ENCODE results near the gene SCMH1.
A peak's percentile ranks its signal among the peaks of the same experiment; 100 is the strongest.

The SCMH1 gene

DNA sequence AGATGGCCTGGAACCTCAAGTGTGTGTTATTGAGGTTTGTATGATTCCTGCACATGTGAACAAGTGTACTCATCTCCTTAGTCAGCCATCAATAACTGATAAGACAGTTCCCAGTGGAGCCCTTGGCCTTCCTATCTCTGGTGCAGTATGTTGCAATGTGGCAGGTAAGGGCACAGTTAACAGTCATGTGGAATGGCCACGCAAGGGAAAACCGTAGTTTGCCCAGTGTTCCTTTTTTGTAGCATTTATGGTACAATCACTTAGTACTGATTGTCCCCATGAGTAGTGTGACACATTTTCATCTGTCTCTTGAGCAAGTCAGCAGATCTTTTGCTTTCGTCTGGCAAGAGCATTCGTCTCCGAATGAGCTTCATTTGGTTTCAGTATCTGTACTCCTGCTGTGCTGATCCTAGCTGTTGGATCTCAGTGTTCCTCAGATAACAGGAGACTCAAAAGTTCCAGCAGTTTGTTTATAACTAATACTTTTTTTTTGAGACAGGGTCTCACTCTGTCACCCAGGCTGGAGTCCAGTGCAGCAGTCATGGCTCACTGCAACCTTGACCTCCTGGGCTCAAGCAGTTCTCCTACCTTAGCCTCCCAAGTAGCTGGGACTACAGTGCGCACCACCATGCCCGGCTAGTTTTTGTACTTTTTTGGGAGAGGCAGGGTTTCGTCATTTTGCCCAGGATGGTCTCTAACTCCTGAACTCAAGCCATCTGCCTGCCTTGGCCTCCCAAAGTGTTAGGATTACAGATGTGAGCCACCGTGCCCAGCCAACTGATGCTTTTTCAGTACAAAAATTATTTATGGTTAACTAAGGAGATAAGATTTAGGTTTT, 254.4 kb downstream of the SCMH1 start:
- DNase-seq: no peak

DNA sequence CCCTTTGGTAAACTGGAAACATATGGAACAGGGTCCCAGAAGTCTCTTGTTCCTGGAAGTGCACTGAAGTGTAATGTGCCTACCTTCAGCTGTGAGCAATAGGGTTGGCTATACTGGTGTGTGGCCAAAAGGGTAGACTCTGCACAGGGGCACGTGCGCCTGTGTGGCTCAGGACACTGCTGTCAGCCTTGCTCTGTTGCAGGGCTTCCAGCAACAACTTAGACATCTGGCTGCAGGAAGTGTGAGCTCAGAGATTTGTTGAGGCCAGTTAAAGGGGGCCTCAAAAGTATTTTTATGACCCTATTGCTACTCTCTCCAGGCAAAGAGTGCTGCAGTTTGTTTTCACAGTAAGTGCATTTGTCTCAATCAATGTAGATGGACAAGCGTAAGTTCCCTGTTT, 255.2 kb downstream of the SCMH1 start:
- DNase-seq: no peak

DNA sequence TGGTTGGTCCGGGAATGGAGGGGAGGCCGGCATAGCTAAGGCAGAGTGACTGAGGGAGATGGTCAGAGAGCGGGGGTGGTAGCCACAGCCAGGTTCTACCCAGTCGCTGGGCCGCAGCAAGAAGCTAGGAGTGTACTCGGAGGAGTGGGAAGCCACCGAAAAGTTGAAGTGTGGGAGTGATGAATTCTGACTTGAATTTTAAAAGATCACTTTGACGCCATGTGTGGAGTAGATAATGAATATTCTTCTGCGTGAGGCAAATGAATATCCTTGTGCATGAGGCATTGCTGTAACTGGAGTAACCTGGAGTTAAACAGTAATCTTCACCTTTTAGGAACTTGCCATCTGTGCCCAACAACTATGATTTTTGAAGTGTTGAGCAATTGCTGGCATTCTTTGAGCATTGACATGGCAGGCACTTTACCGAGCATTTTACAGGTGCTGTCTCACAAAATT, 255.8 kb downstream of the SCMH1 start:
- no peak for DNase-seq

GRCh38 chr1:40985875-40986274, 256.2 kb downstream of the SCMH1 start:
- DNase-seq: no peak

- no peak for DNase-seq
Measured at GRCh38 chr1:40985161-40985560, 256.9 kb downstream of the SCMH1 start.

DNA sequence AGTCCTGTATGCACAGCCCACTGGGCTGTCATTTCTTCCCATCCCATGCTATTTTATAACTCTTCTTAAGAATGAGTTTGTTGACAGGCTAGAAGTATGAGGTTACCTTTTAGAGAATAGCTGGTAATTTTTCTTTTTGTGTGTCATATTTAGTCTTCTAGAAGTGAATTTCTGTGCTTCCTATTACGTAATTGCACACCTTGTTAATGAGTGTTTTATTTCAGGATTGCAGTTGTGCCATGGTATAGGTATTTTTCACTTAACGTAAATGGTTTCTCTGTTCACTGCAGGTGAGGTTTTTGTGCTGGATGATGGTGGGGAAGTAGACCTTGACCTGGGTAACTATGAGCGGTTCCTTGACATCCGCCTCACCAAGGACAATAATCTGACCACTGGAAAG, 257.6 kb downstream of the SCMH1 start:
- DNase-seq: no peak

GRCh38 chr1:40984066-40984465, 258.0 kb downstream of the SCMH1 start:
- no peak for DNase-seq

DNA sequence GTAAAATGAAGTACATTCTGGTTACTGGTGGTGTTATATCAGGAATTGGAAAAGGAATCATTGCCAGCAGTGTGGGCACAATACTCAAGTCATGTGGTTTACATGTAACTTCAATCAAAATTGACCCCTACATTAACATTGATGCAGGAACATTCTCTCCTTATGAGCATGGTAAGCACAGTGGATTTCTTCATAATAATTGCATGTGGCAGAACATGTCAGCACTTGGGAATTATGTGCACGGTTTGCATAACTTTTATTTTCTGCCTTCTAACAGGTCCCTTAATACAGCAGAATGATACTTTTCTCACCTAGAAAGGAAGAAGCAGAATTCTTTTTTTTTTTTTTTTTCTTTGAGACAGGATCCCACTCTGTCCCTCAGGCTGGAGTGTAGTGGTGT, 258.8 kb downstream of the SCMH1 start:
- DNase-seq: no peak

DNA sequence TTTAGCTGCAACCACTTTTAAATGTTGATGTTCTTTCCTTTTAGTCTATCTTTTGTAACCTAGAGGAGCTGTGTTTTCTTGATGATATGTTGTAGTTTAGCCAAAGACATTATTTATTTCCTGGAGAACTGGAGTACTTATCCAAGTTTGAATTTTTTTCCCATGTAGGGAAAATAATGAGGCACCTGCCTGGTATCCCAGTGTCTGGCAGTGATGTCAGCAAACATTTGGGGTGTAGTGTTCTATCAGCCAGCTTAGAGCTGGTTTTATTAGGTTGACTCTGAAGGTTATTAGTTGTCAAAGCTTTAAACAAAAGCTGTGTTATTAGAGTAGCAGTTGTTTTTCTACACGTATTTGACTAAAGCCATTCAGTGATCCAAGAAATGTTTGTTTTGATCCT, 259.4 kb downstream of the SCMH1 start:
- DNase-seq: no peak

GRCh38 chr1:40981691-40982448, 260.2 kb downstream of the SCMH1 start:
- no peak for DNase-seq

GRCh38 chr1:40980453-40981121, 261.5 kb downstream of the SCMH1 start:
- DNase-seq: peak; percentile 25

DNA sequence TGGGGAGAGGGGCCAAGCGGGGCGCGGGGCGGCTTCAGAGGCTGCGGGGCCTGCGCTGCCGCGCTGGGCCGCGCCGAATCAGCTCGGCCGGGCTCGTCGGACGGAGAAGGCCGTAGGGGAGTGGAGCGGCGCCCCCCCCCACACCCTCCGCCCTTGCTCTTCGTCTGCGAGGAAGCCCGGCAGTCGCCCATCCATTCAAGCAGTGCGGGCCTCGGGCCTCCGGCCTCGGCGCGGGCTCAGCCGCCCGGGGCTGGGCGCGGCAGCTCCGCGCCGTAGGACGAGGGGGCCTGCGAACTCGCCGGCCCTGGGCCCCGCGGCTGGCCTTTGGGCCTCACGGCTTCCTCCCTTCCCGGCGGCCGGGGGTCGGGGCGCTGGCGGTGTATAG, 262.0 kb downstream of the SCMH1 start:
- no peak for DNase-seq

GRCh38 chr1:40979241-40980067, 262.7 kb downstream of the SCMH1 start, which contains the start of gene CTPS1:
TSS of gene CTPS1 (plus strand) at chr1:40979696. CDS start at chr1:40983291, 3,595 bp downstream.
- DNase-seq: peak; percentile 93

DNA sequence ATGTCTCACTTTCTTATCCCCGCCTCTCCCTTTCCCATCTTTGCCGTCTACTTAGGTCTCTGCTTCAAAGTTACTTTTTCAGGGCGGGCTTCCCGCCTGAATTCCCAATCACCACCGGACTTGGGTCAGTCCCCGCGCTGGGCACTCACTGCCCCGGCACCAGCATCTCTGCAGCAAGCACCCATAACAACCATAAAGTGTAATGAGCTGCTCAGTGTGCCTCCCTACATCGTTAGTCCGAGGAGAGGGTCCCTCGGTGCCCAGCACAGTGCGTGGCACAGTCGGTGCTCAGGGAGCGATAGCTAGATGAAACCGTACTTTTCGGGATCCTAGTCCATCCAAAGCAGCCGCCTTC, 263.2 kb downstream of the SCMH1 start:
- DNase-seq: no peak

DNA sequence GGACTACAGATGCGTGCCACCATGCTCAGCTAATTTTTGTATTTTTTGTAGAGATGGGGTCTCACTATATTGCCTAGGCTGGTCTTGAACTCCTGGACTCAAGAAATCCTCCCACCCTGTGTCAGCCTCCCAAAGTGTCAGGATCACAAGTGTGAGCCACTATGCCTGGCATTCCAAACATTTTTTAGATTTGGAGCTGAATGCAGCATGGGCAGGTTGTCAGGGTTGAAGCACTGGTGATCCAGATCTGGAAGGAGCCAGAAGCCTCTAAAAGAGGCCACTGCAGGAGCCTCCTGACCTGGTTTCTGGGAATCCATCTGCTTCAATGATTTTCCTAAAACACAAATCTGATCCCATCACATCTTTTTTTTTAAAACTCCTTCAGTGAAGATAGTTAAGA, 264.4 kb downstream of the SCMH1 start:
- no peak for DNase-seq
